ENCODE measurements around the gene GTF2F2.
"Not testable (repeated sequence)": the region's sequence is repeated elsewhere in the genome, so short reads cannot be mapped to it uniquely, and the experiment has no call there.

GTF2F2 gene

GRCh38 chr13:45242524-45242923, 122.2 kb downstream of the GTF2F2 start:
- intact Hi-C loops (cut with DNase I): no loop called here

GRCh38 chr13:45243077-45243476, 122.8 kb downstream of the GTF2F2 start:
- no peak for DNase-seq
- intact Hi-C loops (cut with DNase I): no loop called here

More at GRCh38 chr13:45242524-45242923, 122.2 kb downstream of the GTF2F2 start:
- no peak for DNase-seq

- intact Hi-C loops (cut with DNase I); DNase-seq: not testable (repeated sequence)
These were observed 124.4 kb downstream of the GTF2F2 start for GRCh38 chr13:45244736-45245135.

GRCh38 chr13:45249662-45250061, 129.4 kb downstream of the GTF2F2 start:
- no peak for DNase-seq
- intact Hi-C loops (cut with DNase I): no loop called here

- intact Hi-C loops (cut with DNase I): no loop called here
- no peak for DNase-seq
These were observed 134.1 kb downstream of the GTF2F2 start for GRCh38 chr13:45254396-45254795.

GRCh38 chr13:45255247-45255987, 135.1 kb downstream of the GTF2F2 start:
- intact Hi-C loops (cut with DNase I): no loop called here
- DNase-seq: no peak

GRCh38 chr13:45256254-45256653, 135.9 kb downstream of the GTF2F2 start:
- intact Hi-C loops (cut with DNase I): no loop called here

GRCh38 chr13:45257638-45258333, 137.5 kb downstream of the GTF2F2 start:
- no peak for DNase-seq
- intact Hi-C loops (cut with DNase I): no loop called here

More at GRCh38 chr13:45256254-45256653, 135.9 kb downstream of the GTF2F2 start:
- no peak for DNase-seq

- intact Hi-C loops (cut with DNase I): no loop called here
- no peak for DNase-seq
These were observed 138.0 kb downstream of the GTF2F2 start for GRCh38 chr13:45258334-45258675.

- intact Hi-C loops (cut with DNase I): no loop called here
- DNase-seq: no peak
These were observed 146.9 kb downstream of the GTF2F2 start for GRCh38 chr13:45267215-45267614.

GRCh38 chr13:45269204-45269603, 148.9 kb downstream of the GTF2F2 start:
- no peak for DNase-seq

GRCh38 chr13:45276913-45277312, 156.6 kb downstream of the GTF2F2 start:
- intact Hi-C loops (cut with DNase I): no loop called here
- no peak for DNase-seq

More at GRCh38 chr13:45269204-45269603, 148.9 kb downstream of the GTF2F2 start:
- intact Hi-C loops (cut with DNase I): no loop called here

- no peak for DNase-seq
- intact Hi-C loops (cut with DNase I): no loop called here
These were observed 157.9 kb downstream of the GTF2F2 start for GRCh38 chr13:45278096-45278645.

- intact Hi-C loops (cut with DNase I): loop anchor here (2.0 kb wide), 1 partner anchor 85 kb away; no protein-coding TSS in a partner anchor
These were observed 159.7 kb downstream of the GTF2F2 start for GRCh38 chr13:45280011-45280410.

GRCh38 chr13:45280751-45281634, 160.7 kb downstream of the GTF2F2 start:
- peak; percentile 70 to 98 (median 88) for DNase-seq
- intact Hi-C loops (cut with DNase I): loop anchor here (1.0 to 2.0 kb wide), 2 partner anchors 86 to 234 kb away; no protein-coding TSS in a partner anchor

More at GRCh38 chr13:45280011-45280410, 159.7 kb downstream of the GTF2F2 start:
- no peak for DNase-seq

GRCh38 chr13:45282994-45283393, 162.7 kb downstream of the GTF2F2 start:
- intact Hi-C loops (cut with DNase I): no loop called here
- no peak for DNase-seq

- no peak for DNase-seq
These were observed 169.7 kb downstream of the GTF2F2 start for GRCh38 chr13:45289936-45290563.

GRCh38 chr13:45292176-45292575, 171.9 kb downstream of the GTF2F2 start:
- intact Hi-C loops (cut with DNase I): no loop called here
- DNase-seq: no peak

More at GRCh38 chr13:45289936-45290563, 169.7 kb downstream of the GTF2F2 start:
- intact Hi-C loops (cut with DNase I): no loop called here

GRCh38 chr13:45295536-45295935, 175.2 kb downstream of the GTF2F2 start:
- intact Hi-C loops (cut with DNase I): no loop called here
- DNase-seq: no peak

- DNase-seq: no peak
- intact Hi-C loops (cut with DNase I): no loop called here
These were observed 175.9 kb downstream of the GTF2F2 start for GRCh38 chr13:45296259-45296658.

Data from posterior cingulate gyrus (tissue), 11 donors.